Measurements from ENCODE around the gene RAB29.

RAB29 gene

DNA sequence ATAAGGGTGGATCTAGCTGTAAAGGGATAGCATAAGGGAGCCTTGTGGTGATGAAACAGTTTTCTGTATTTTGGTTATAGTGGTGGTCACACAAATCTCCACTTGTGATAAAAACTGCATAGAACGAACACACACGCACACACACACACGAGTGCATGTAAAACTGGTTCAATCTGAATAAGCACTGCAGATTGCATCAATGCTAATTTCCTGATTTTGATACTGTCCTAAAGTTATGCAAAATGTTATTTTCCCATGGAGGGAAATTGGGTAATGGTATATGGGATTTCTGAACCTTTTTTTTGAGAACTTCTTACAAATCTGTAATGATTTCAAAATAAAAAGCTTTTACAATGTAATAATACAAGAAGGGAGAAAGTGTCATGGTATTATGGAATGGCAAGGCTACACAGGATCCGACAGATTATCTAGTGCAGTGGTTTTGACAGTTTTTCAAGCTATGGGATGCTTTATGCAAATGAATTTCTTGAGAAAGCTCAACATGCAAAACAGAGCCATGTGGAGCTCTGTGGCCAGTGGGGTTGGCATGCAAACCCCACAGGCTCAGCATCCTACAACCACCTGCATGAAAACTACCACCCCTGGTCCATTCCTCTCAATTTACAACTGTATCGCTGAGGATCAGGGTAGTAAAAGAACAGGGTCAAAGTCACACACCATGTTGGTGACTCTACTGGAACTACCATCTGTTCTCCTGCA lies 18.9 kb upstream of the RAB29 start:
- DNase-seq (ENCODE audit: low spot score), result no peak

DNA sequence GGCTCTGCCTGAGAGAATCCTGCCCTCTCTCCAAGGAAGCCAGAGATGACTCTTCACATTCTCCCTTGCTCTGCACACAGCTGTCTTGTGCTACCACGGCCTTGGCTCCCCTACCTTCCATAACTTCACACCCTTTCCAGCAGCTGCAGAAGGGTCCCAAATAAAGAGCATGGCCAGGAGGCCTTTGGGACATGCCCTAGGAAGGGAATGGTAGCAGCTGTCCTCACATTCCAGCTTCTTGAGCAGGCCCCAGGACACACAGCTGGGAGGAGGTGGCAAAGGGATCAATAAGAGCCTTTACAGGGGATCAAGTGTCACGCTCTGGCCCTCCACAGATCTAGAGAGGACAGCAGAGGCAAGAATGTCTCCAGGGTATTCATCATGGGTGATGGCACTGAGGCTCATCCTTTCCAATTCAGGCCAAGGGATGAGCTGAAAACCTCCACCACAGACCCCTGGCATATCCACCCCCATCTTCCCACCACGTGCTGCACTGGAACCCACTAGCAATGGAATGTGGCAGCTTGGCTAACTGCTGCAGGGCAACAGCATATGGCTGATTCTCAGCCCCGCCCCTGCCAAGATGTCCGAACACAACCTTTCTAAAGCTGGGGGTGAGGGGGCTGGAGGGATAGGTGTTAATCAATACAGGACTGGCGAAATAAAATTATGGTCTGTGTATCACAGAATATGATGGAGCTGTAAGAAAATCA lies 17.8 kb upstream of the RAB29 start:
- DNase-seq (ENCODE audit: low spot score), result no peak

DNA sequence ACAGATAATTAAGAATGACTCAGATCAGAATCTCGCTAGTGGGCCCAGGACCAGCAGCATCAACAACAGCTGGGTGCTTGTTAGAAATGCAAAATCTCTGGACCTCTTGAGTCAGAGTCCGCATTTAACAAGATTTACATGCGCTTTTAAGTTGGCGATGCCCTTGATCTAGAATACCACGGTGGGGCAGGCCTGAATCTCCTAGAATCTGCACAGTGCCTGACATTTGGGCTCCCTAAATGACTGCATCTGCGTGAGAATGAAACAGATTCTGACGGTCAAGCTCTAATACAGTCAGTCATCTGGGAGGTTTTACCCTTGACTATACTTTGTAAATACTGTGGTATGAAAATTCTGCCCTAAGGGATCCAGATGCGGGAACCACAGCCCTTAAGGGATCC lies 17.2 kb upstream of the RAB29 start:
- DNase-seq (ENCODE audit: low spot score), result no peak

- DNase-seq (ENCODE audit: low spot score), result peak; percentile 67
Measured at GRCh38 chr1:205791568-205792180, 16.4 kb upstream of the RAB29 start.

- no peak for DNase-seq (ENCODE audit: low spot score)
Measured at GRCh38 chr1:205787287-205787916, 12.1 kb upstream of the RAB29 start.

GRCh38 chr1:205786601-205787000 lies 11.3 kb upstream of the RAB29 start:
- no peak for DNase-seq (ENCODE audit: low spot score)

- DNase-seq (ENCODE audit: low spot score), result no peak
Measured at GRCh38 chr1:205785446-205785845, 10.2 kb upstream of the RAB29 start.

DNA sequence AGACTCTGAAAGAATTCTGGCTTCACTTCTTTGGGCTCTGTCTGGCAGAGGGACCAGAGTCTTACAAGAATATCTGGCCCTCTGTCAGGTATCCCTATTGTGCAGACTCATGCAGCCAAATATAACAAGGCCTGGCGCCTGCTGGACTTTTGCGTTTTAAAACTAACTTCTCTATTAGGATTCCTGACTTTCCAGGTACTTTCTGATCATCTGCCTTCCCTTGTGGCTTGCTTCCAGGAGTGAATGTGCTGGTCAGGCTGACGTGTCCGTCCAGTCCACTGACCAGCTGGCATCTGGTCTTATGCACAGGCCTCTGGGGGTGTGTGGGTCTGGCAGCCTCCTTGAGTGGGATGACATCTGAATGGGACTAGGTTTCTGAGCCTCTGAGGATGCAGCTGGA lies 8.6 kb upstream of the RAB29 start:
- no peak for DNase-seq (ENCODE audit: low spot score)

- DNase-seq (ENCODE audit: low spot score), result no peak
Measured at GRCh38 chr1:205783433-205783795, 8.1 kb upstream of the RAB29 start.

- no peak for DNase-seq (ENCODE audit: low spot score)
Measured at GRCh38 chr1:205782627-205783432, 7.5 kb upstream of the RAB29 start.

GRCh38 chr1:205780335-205780734 lies 5.1 kb upstream of the RAB29 start:
- DNase-seq (ENCODE audit: low spot score), result no peak

DNA sequence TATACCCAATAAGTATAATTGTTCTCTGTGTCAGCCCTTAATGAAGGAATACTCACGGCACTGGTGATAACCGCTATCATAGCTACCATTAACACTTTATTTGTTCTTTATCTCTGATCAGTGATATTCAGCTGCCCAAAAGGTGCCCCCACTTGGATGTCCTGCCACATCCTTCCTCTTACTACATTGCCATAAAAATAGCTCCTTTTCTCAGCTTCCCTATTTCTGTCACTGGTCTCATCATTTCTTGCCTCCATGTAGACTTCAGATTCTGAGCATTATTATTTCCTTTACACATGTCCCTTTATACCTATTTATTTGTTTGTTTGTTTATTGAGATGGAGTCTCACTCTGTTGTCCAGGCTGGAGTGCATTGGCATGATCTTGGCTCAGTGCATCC lies 2.7 kb upstream of the RAB29 start:
- no peak for DNase-seq (ENCODE audit: low spot score)

DNA sequence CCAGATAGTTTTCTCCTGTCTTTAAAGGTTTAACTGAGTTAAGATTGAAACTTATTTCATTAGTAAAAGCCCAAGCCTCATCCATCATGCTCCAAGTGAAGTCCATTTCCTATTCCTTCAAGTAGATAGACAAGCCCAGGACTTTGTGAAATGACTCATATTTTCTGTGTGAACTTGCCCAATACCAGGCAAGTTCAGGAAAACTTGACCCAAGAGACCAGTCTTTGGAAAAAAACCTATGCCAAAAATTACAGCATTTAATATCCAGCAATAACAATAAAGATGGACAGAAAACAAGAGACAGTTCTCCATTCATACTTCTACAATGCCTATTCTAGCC lies 405 bp upstream of the RAB29 start:
- DNase-seq (ENCODE audit: low spot score), result no peak

GRCh38 chr1:205774198-205775014 lies 876 bp downstream of the RAB29 start:
- no peak for DNase-seq (ENCODE audit: low spot score)

DNA sequence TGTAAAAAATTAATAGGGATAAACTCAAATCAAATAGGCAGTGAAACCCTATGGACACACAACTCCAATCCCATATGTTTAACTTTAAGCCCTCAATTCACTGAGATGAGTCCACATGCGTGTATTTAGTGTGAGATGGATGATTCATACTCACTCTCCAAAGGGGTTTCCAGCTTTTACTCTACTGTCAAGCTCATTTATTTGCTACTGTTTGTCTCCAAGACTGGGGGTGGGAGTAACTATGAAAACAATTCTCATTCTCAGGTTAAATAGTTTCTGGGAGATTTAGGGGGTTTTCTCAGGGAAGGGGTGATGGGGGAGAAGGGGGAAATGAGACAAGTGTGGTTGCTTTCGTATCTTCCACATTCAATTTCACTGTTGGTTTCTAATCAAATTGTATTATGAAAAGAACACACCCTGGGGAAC lies 2.7 kb downstream of the RAB29 start:
- no peak for DNase-seq (ENCODE audit: low spot score)

DNA sequence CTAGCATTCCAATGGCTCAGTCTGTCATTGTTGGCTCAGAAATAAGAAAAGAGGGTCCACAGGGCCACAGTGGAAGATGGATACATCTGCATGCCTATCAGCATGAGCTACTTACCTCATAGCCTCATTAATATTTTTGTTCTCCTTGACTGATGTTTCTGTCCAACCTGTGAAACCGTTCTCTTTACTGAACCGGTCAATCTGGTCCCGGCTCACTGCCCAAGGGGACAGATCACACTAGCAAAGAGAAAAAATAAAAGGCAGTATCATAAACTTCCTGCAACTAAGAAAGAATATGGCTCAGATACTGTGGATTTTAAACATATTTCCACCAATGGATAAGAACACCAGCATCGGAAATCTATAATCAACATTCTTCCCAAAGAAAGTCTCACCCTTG lies 4.7 kb downstream of the RAB29 start:
- no peak for DNase-seq (ENCODE audit: low spot score)

DNA sequence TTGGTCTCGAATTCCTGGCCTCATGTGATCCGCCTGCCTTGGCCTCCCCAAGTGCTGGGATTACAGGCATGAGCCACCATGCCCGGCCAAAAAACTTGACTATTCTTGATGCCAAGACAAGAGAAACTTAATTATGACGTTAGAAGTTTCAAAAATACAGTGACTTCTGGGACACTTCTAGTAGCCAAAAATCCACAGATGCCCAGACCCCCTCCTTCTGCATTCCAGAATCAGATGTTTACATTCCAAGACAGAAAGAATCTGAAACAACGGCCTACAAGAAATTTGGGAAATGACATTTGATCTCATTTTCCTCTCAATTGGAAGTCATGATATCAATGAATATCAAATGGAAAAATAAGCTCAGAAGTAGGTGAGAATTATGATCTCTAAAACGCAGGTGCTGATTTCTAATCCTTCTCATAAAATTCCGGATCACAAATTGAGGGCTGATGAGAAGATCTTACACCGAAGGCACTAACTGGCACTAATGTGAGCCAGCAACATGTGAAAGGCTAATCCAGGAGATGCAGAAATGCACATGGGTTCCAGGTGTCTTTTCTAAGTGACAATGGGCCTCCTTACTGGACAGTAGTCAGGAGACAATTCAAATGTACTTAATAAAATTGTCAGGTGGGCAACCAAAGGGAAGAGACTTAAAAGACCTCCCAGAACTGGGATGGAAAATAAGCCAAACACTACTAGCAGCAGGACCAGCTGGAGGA lies 5.5 kb downstream of the RAB29 start:
- DNase-seq (ENCODE audit: low spot score), result no peak

DNA sequence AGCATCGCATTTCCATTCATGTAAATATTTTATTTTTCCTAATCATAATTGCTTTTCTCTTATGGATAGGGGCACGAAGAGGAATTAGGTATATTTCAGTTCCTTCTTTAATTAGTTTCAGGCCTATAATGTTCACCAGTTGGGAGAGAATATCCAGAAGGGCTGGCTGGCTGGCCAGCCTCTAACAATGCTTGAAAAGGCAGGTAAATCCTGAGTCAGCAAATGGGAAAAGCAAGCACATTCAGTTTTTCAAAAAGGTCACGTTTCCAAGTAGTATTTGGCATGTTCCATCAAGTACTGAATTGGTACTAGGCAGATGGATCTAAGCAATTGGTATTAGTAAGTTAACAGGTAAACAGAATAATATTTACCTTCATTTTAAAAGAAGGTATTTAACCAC lies 8.0 kb downstream of the RAB29 start:
- no peak for DNase-seq (ENCODE audit: low spot score)

- no peak for DNase-seq (ENCODE audit: low spot score)
Measured at GRCh38 chr1:205766570-205766969, 8.7 kb downstream of the RAB29 start.

DNA sequence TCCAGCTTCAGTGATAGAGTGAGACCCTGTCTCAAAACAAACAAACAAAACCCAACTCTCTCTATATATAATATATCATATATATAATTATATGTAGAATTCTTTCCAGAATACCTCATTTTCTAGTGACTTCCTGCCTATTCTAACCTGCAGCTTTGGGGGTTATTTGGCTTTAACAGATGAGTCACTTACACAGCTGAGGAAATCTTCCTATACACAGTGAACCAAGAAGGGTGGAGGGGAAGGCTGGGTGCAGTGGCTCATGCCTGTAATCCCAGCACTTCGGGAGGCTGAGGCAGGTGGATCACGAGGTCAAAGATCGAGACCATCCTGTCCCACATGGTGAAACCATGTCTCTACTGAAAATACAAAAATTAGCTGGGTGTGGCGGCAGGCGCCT lies 9.2 kb downstream of the RAB29 start:
- DNase-seq (ENCODE audit: low spot score), result no peak

DNA sequence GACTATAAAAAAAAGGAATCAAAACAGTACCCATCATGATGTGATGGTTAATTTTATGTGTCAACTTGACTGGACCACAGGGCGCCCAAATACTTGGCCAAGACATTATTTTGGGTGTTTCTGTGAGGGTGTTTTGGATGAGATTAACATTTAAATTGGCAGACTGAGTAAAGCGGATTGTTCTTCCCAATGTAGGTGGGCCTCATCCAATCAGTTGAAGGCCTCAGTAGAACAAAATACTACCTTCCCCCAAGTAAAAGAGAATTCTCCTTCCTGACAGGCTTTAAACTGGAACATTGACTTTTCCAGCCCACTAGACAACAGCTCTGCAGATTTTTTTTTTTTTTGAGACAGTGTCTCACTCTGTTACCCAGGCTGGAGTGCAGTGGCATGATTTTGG lies 10.7 kb downstream of the RAB29 start:
- no peak for DNase-seq (ENCODE audit: low spot score)

Data from putamen (tissue), 1 donor.